Endothelial cell of umbilical vein (primary cell): ENCODE measurements around the gene TCEAL4. TPM values are rescaled to one million over a fixed set of nuclear protein-coding genes. Genes with fewer than 3 reads are reported as not detected.

Experiments
- BruUV-seq: library from RNA; stranded (reverse); fragments of 400-500 nt; replicated peaks from 2 replicates; lab custom pipeline; 2021; lab: Mats Ljungman, UMichigan
- CTCF ChIA-PET: fragments of 300-600, 350-600 bp; sonication (Branson Sonifier 250); formaldehyde crosslinking; loops from one replicate; lab custom pipeline; 2021; ENCODE audit warnings: antibody characterized with exemption, inconsistent platforms; lab: Charles Lee
- POLR2A ChIA-PET: fragments of 300-600, 350-600 bp; sonication (Branson Sonifier 250); formaldehyde crosslinking; loops from one replicate; lab custom pipeline; 2021; ENCODE audit warnings: antibody characterized with exemption, inconsistent platforms; lab: Charles Lee
- DNase-seq: peaks from one replicate; pipeline ENCODE4 v3.0.0-alpha.2; 2011; ENCODE audit warnings: low read depth, low spot score
- FAIRE-seq: peaks from 2 replicates; lab custom pipeline; 2011; peaks lifted over from hg19 to GRCh38; lab: Jason Lieb, UNC
- H2AFZ ChIP-seq: 2 replicates; pipeline ENCODE4 v1.6.0; 2012; ENCODE audit warnings: low read depth, low read length, control low read depth, inconsistent platforms
- H3K27ac ChIP-seq: 2 replicates; pipeline ENCODE4 v1.5.1; 2011; ENCODE audit warnings: low read depth, mild to moderate bottlenecking, control low read depth, low read length, moderate library complexity; ENCODE audit not compliant: insufficient read depth
- H3K27me3 ChIP-seq, 2 experiments: 2 replicates each; pipeline versions ENCODE4 v1.6.0 to v1.6.1; 2011; ENCODE audit warnings: low read length in 2 of 2, mixed read lengths in 1 of 2; ENCODE audit not compliant: control insufficient read depth in 2 of 2, insufficient read depth in 2 of 2
- H3K36me3 ChIP-seq, 2 experiments: 2 replicates in 1 of 2; 3 replicates in 1 of 2; pipeline ENCODE4 v1.5.1; 2011; ENCODE audit warnings: low read length in 2 of 2, mild to moderate bottlenecking in 1 of 2, moderate library complexity in 1 of 2; ENCODE audit not compliant: control insufficient read depth in 2 of 2, insufficient read depth in 2 of 2; ENCODE audit errors: extremely low read depth in 1 of 2
- H3K4me1 ChIP-seq: 3 replicates; pipeline ENCODE4 v1.5.1; 2011; ENCODE audit warnings: mild to moderate bottlenecking, low read length; ENCODE audit not compliant: control insufficient read depth, insufficient read depth; ENCODE audit errors: extremely low read depth
- H3K4me2 ChIP-seq: 2 replicates; pipeline ENCODE4 v1.6.1; 2011; ENCODE audit warnings: low read length, control low read depth, mixed read lengths; ENCODE audit not compliant: insufficient read depth
- H3K4me3 ChIP-seq, 3 experiments: fragments of 200-600 bp in 1 of 3; sonication (generic), shearing (Covaris generic) in 1 of 3; replicated peaks in 1 of 3; 2 replicates each; pipeline ENCODE4 v1.5.1; 2011 to 2016; ENCODE audit warnings: control low read depth in 3 of 3, low read length in 3 of 3, mild to moderate bottlenecking in 2 of 3, inconsistent platforms in 1 of 3, low read depth in 1 of 3, moderate library complexity in 1 of 3; ENCODE audit not compliant: insufficient read depth in 1 of 3
- H3K79me2 ChIP-seq: 2 replicates; pipeline ENCODE4 v1.6.0; 2012; ENCODE audit warnings: low read length, inconsistent platforms; ENCODE audit not compliant: control insufficient read depth, insufficient read depth
- H3K9ac ChIP-seq: replicated peaks from 2 replicates; pipeline ENCODE3; 2011; ENCODE audit warnings: low read length, control low read depth; ENCODE audit not compliant: insufficient read depth; ENCODE audit errors: extremely low read depth
- H3K9me1 ChIP-seq: replicated peaks from 3 replicates; pipeline ENCODE4 v1.6.0; 2011; ENCODE audit warnings: mild to moderate bottlenecking, low read length; ENCODE audit not compliant: control insufficient read depth, insufficient read depth; ENCODE audit errors: extremely low read depth
- H3K9me3 ChIP-seq: replicated peaks from 2 replicates; pipeline ENCODE4 v1.5.1; 2012; ENCODE audit warnings: low read length, inconsistent platforms; ENCODE audit not compliant: control insufficient read depth, insufficient read depth
- H4K20me1 ChIP-seq: replicated peaks from 2 replicates; pipeline ENCODE3; 2011; ENCODE audit warnings: mild to moderate bottlenecking, low read length; ENCODE audit not compliant: control insufficient read depth, insufficient read depth; ENCODE audit errors: extremely low read depth
- MAX ChIP-seq: IDR thresholded peaks from 2 replicates; pipeline ENCODE4 v1.6.1; 2011; ENCODE audit not compliant: insufficient read depth, insufficient read length
- MYC ChIP-seq: IDR thresholded peaks from one replicate; pipeline ENCODE4 v1.6.1; 2011; ENCODE audit warnings: mild to moderate bottlenecking, low read depth, low read length
- dilution Hi-C: fragments of 300-500 bp; cut with MboI; formaldehyde crosslinking; loops from one replicate; pipeline ENCODE4 v1.15.0; 2019; ENCODE audit warnings: low sequenced_read_pairs; ENCODE audit not compliant: extremely low pct_ligation_motif_present
- intact Hi-C: fragments of 100-400 bp; cut with micrococcal nuclease; formaldehyde crosslinking; loops from one replicate; pipeline ENCODE4 v1.10.0; 2022
- polyA plus RNA-seq, 4 experiments: library from polyadenylated mRNA; depleted of rRNA in 3 of 4; stranded (reverse) in 3 of 4; unstranded in 1 of 4; fragments of >200 nt; gene quantifications; 2 replicates each; pipeline versions ENCODE4 v1.2.1 to v1.2.3, GENCODE V29; 2011 to 2012; ENCODE audit warnings: missing spikeins in 1 of 4
- total RNA-seq: library from RNA; stranded (reverse); gene quantifications from 2 replicates; pipeline ENCODE4 v1.2.3, GENCODE V29; 2021

Gene TCEAL4
- total and polyA plus RNA-seq, 2 donors (not counting 3 experiments of a cell fraction or from before 2014, with no cell fraction given), result 16.9 to 74.6 TPM

GRCh38 chrX:103628386-103629317 is 43.3 kb downstream of the TCEAL4 start, which contains the start of gene TCEAL1:
TSS of gene TCEAL1 (plus strand) at chrX:103628975. CDS start at chrX:103629917, 942 bp downstream.
- Histone ChIP-seq H3K4me1 (peaks cover 23% of the 10 kb centered on the region), H3K79me2 (peaks cover 4% of the 10 kb centered on the region), H3K9me3 (no peaks in the 10 kb centered on the region), H3K9me1 (no peaks in the 10 kb centered on the region), H3K4me3 (peak within 1 kb of the TSS; percentile 32 to 88 (median 80)), H3K9ac (peak within 1 kb of the TSS; percentile 79), H3K27ac (peak within 1 kb of the TSS; percentile 78), H3K36me3 (no peaks in the 10 kb centered on the region), H3K27me3 (no peaks in the 10 kb centered on the region), H2AFZ (peak within 1 kb of the TSS; percentile 91), H4K20me1 (no peaks in the 10 kb centered on the region), H3K4me2 (peak within 1 kb of the TSS; percentile 60)
- intact Hi-C loops, result loop anchor here (1.0 to 2.0 kb wide), 3 partner anchors 22 to 95 kb away; partner anchors contain the start of genes TCEAL3 and TCEAL4
- POLR2A ChIA-PET, result interaction anchor here (0.7 to 1.0 kb wide), 2 partner anchors 21 to 51 kb away, joined by 3 to 4 read pairs; partner anchors contain the start of gene TCEAL3
- peak; percentile 87 for FAIRE-seq
- peak; percentile 62 for DNase-seq
- dilution Hi-C loops, result no loop called here
- TF ChIP-seq MAX (peak; percentile 80), MYC (no peak)
- TSS peak; percentile 82 for BruUV-seq
- CTCF ChIA-PET, result interaction anchor here (1.6 to 2.1 kb wide), 2 partner anchors 12 to 57 kb away, joined by 6 to 8 read pairs; no protein-coding TSS in a partner anchor
